OCI-LY1 (cell line): ENCODE data around the gene MYO1E.

Experiments used
- CTCF ChIP-seq: fragments of 200-600 bp; sonication (generic), shearing (Covaris generic); IDR thresholded peaks from 2 replicates; pipeline ENCODE4 v1.5.1; 2017; ENCODE audit warnings: mild to moderate bottlenecking, antibody characterized with exemption, low read length, moderate library complexity, mixed read lengths
- EZH2 ChIP-seq: fragments of 200-600 bp; sonication (generic), shearing (Covaris generic); IDR thresholded peaks from 2 replicates; pipeline ENCODE4 v1.8.0; 2017; ENCODE audit warnings: borderline replicate concordance, mixed run types, mild to moderate bottlenecking, antibody characterized with exemption, low read length, moderate library complexity, mixed read lengths

- no peak for TF ChIP-seq CTCF
- no peak for TF ChIP-seq EZH2
Observed at GRCh38 chr15:59398220-59398619, 25.5 kb upstream of the MYO1E start.
